IMR-90 (cell line): ENCODE measurements around the gene SLC2A11. TPM values are rescaled to one million over a fixed set of nuclear protein-coding genes. Genes with fewer than 3 reads are reported as not detected.

ENCODE experiments used
- ATAC-seq: fragments of 200-7000 bp; cut with Tn5 transposase; 2 replicates; pipeline ENCODE4 v1.9.1; 2020; ENCODE audit warnings: low read depth, mild to moderate bottlenecking, moderate library complexity
- BruUV-seq: library from RNA; stranded (reverse); fragments of 400-500 nt; replicated peaks from 2 replicates; lab custom pipeline; 2021; lab: Mats Ljungman, UMichigan
- CTCF ChIA-PET: fragments of 300-600 bp; formaldehyde crosslinking; extraction: SDS; loops from one replicate; lab custom pipeline; 2021; ENCODE audit warnings: antibody characterized with exemption; lab: Yijun Ruan, JAX
- POLR2A ChIA-PET: fragments of 300-600 bp; sonication (Branson Sonifier 250); formaldehyde crosslinking; loops from one replicate; lab custom pipeline; 2022; ENCODE audit warnings: antibody characterized with exemption; ENCODE audit not compliant: unreplicated experiment; lab: Charles Lee
- DNase-seq: peaks from one replicate; pipeline ENCODE4 v3.0.0; 2013
- H2AFZ ChIP-seq: replicated peaks from 2 replicates; pipeline ENCODE3; 2013; ENCODE audit warnings: low read length, mild to moderate bottlenecking; ENCODE audit not compliant: poor library complexity
- H2AK5ac ChIP-seq: 2 replicates; pipeline ENCODE4 v1.6.1; 2013; ENCODE audit warnings: low read depth, low read length, inconsistent platforms
- H2AK9ac ChIP-seq: replicated peaks from 2 replicates; pipeline ENCODE3; 2013; ENCODE audit warnings: mild to moderate bottlenecking, low read depth, low read length, moderate library complexity; ENCODE audit not compliant: poor library complexity
- H2BK120ac ChIP-seq: 2 replicates; pipeline ENCODE4 v1.6.1; 2013; ENCODE audit warnings: low read depth, low read length, inconsistent platforms
- H2BK15ac ChIP-seq: 3 replicates; pipeline ENCODE4 v1.6.1; 2013; ENCODE audit warnings: low read depth, low read length, inconsistent platforms
- H2BK20ac ChIP-seq: 2 replicates; pipeline ENCODE4 v1.6.1; 2013; ENCODE audit warnings: low read depth, mild to moderate bottlenecking, inconsistent platforms, low read length, moderate library complexity
- H2BK5ac ChIP-seq: 2 replicates; pipeline ENCODE4 v1.6.1; 2013; ENCODE audit warnings: mild to moderate bottlenecking, low read depth, low read length, inconsistent platforms; ENCODE audit not compliant: poor library complexity, severe bottlenecking
- H3K14ac ChIP-seq: replicated peaks from 2 replicates; pipeline ENCODE4 v1.6.1; 2013; ENCODE audit warnings: low read depth, low read length, inconsistent platforms
- H3K18ac ChIP-seq: 2 replicates; pipeline ENCODE4 v1.6.1; 2013; ENCODE audit warnings: low read depth, low read length, control low read depth
- H3K23ac ChIP-seq: 2 replicates; pipeline ENCODE4 v1.6.1; 2013; ENCODE audit warnings: low read depth, low read length, inconsistent platforms
- H3K27ac ChIP-seq: 2 replicates; pipeline ENCODE4 v1.5.1; 2013; ENCODE audit warnings: mild to moderate bottlenecking, control low read depth, low read length; ENCODE audit not compliant: insufficient read depth
- H3K27me3 ChIP-seq: 2 replicates; pipeline ENCODE4 v1.6.1; 2013; ENCODE audit warnings: low read length; ENCODE audit not compliant: control insufficient read depth, insufficient read depth
- H3K36me3 ChIP-seq: 2 replicates; pipeline ENCODE4 v1.6.1; 2013; ENCODE audit warnings: low read length, mixed read lengths; ENCODE audit not compliant: control insufficient read depth, insufficient read depth
- H3K4ac ChIP-seq: 2 replicates; pipeline ENCODE4 v1.6.1; 2013; ENCODE audit warnings: low read depth, low read length, inconsistent platforms
- H3K4me1 ChIP-seq: 2 replicates; pipeline ENCODE4 v1.6.1; 2013; ENCODE audit warnings: low read length, mixed read lengths; ENCODE audit not compliant: control insufficient read depth, insufficient read depth
- H3K4me2 ChIP-seq: 2 replicates; pipeline ENCODE4 v1.6.1; 2013; ENCODE audit warnings: low read depth, mild to moderate bottlenecking, control low read depth, low read length, moderate library complexity
- H3K4me3 ChIP-seq: 2 replicates; pipeline ENCODE4 v1.5.1; 2013; ENCODE audit warnings: low read depth, mild to moderate bottlenecking, control low read depth, low read length, moderate library complexity; ENCODE audit not compliant: insufficient read depth
- H3K56ac ChIP-seq: 2 replicates; pipeline ENCODE4 v1.6.1; 2013; ENCODE audit warnings: low read length, inconsistent platforms; ENCODE audit not compliant: insufficient read depth; ENCODE audit errors: extremely low read depth
- H3K79me1 ChIP-seq, 2 experiments: 2 replicates each; pipeline ENCODE4 v1.6.1; 2013; ENCODE audit warnings: low read length in 2 of 2, inconsistent platforms in 1 of 2, low read depth in 1 of 2
- H3K9ac ChIP-seq: 2 replicates; pipeline ENCODE4 v1.6.1; 2013; ENCODE audit warnings: low read depth, low read length, control low read depth
- H3K9me1 ChIP-seq: 2 replicates; pipeline ENCODE4 v1.6.1; 2013; ENCODE audit warnings: low read length, inconsistent platforms; ENCODE audit not compliant: insufficient read depth
- H3K9me3 ChIP-seq: 2 replicates; pipeline ENCODE4 v1.6.1; 2013; ENCODE audit warnings: low read length; ENCODE audit not compliant: control insufficient read depth, insufficient read depth
- H4K20me1 ChIP-seq: 2 replicates; pipeline ENCODE4 v1.6.1; 2013; ENCODE audit warnings: low read length, inconsistent platforms; ENCODE audit not compliant: insufficient read depth
- H4K5ac ChIP-seq: 2 replicates; pipeline ENCODE4 v1.6.1; 2013; ENCODE audit warnings: mild to moderate bottlenecking, low read depth, low read length, control low read depth
- H4K8ac ChIP-seq, 2 experiments: 2 replicates each; pipeline ENCODE4 v1.6.1; 2013; ENCODE audit warnings: low read depth in 2 of 2, low read length in 2 of 2, control low read depth in 1 of 2, inconsistent platforms in 1 of 2
- H4K91ac ChIP-seq: 2 replicates; pipeline ENCODE4 v1.6.1; 2013; ENCODE audit warnings: low read depth, low read length, inconsistent platforms; ENCODE audit not compliant: insufficient read depth
- CEBPB ChIP-seq: IDR thresholded peaks from 2 replicates; pipeline ENCODE4 v1.6.1; 2012; ENCODE audit warnings: low read depth, low read length, improper control_type of control experiment
- CHD1 ChIP-seq: IDR thresholded peaks from 2 replicates; pipeline ENCODE4 v1.6.1; 2012; ENCODE audit warnings: low read depth, low read length, improper control_type of control experiment
- CTCF ChIP-seq: conservative IDR thresholded peaks from 2 replicates; pipeline ENCODE4 v1.5.1; 2012; ENCODE audit warnings: mild to moderate bottlenecking, low read depth, low read length, improper control_type of control experiment
- FOS ChIP-seq: fragments of 150-350 bp; IDR thresholded peaks from 2 replicates; pipeline ENCODE4 v1.6.1; 2016; ENCODE audit warnings: low read depth, low read length
- MAFK ChIP-seq: IDR thresholded peaks from 2 replicates; pipeline ENCODE4 v1.6.1; 2012; ENCODE audit warnings: low read depth, low read length, improper control_type of control experiment
- MAZ ChIP-seq: IDR thresholded peaks from 2 replicates; pipeline ENCODE4 v1.6.1; 2012; ENCODE audit warnings: low read depth, mild to moderate bottlenecking, low read length, improper control_type of control experiment, moderate library complexity, borderline replicate concordance
- MXI1 ChIP-seq: IDR thresholded peaks from 2 replicates; pipeline ENCODE4 v1.6.1; 2012; ENCODE audit warnings: low read depth, mild to moderate bottlenecking, low read length, moderate library complexity, borderline replicate concordance
- NFE2L2 ChIP-seq: fragments of 150-350 bp; IDR thresholded peaks from 2 replicates; pipeline ENCODE4 v1.6.1; 2016; ENCODE audit warnings: low read depth, mild to moderate bottlenecking, low read length
- POLR2A ChIP-seq: IDR thresholded peaks from 2 replicates; pipeline ENCODE4 v1.6.1; 2012; ENCODE audit warnings: mild to moderate bottlenecking, low read depth, low read length
- RCOR1 ChIP-seq: IDR thresholded peaks from 2 replicates; pipeline ENCODE4 v1.6.1; 2012; ENCODE audit warnings: mild to moderate bottlenecking, low read length, improper control_type of control experiment; ENCODE audit not compliant: insufficient replicate concordance
- RFX5 ChIP-seq: IDR thresholded peaks from 2 replicates; pipeline ENCODE4 v1.8.0; 2012; ENCODE audit warnings: low read depth, mild to moderate bottlenecking, low read length, moderate library complexity
- SMC3 ChIP-seq: fragments of 150-350 bp; IDR thresholded peaks from 2 replicates; pipeline ENCODE4 v1.6.1; 2016; ENCODE audit warnings: low read depth, mild to moderate bottlenecking, antibody characterized with exemption, low read length, moderate library complexity
- USF2 ChIP-seq: fragments of 150-350 bp; IDR thresholded peaks from 2 replicates; pipeline ENCODE4 v1.6.1; 2017; ENCODE audit warnings: mild to moderate bottlenecking, antibody characterized with exemption, low read length, low read depth
- WGBS, 2 experiments: methylation state at CpG; one replicate each; pipeline versions ENCODE4 v1.1.5 to v1.1.7; 2013; ENCODE audit warnings: missing lambda C conversion rate in 2 of 2; ENCODE audit not compliant: insufficient read length in 1 of 2; ENCODE audit errors: extremely low coverage in 2 of 2; 5-methylcytosine and 5-hydroxymethylcytosine counted together
- dilution Hi-C: fragments of 300-500 bp; cut with HindIII; formaldehyde crosslinking; loops from one replicate; pipeline ENCODE4 v1.14.3; 2018; ENCODE audit warnings: low sequenced_read_pairs; ENCODE audit not compliant: unreplicated experiment
- in situ Hi-C: fragments of 300-500 bp; cut with MboI; formaldehyde crosslinking; loops from 3 replicates; pipeline ENCODE4 v1.14.3; 2019; ENCODE audit warnings: low sequenced_read_pairs, inconsistent platforms, mixed read lengths
- intact Hi-C: fragments of 100-400 bp; cut with micrococcal nuclease; formaldehyde crosslinking; loops from 2 replicates; pipeline ENCODE4 v1.10.0; 2022
- polyA plus RNA-seq, 3 experiments: library from polyadenylated mRNA; depleted of rRNA; stranded (reverse); fragments of >200 nt; gene quantifications; 2 replicates each; pipeline ENCODE4 v1.2.3, GENCODE V29; 2012; ENCODE audit warnings: low replicate concordance in 1 of 3
- total RNA-seq: library from RNA; depleted of rRNA; stranded (reverse); fragments of >200 nt; gene quantifications from 2 replicates; pipeline ENCODE4 v1.2.3, GENCODE V29; 2012
- TF ChIP-seq, protein P1 (sequence below): fragments of 150-350 bp; IDR thresholded peaks from 2 replicates; pipeline ENCODE4 v1.6.1; 2016; ENCODE audit warnings: low read depth, mild to moderate bottlenecking, low read length, moderate library complexity, borderline replicate concordance

Gene SLC2A11
- total and polyA plus RNA-seq, 2 of the 4 experiments (the other 2 are of a cell fraction) = 3.2 to 8.7 TPM

DNA sequence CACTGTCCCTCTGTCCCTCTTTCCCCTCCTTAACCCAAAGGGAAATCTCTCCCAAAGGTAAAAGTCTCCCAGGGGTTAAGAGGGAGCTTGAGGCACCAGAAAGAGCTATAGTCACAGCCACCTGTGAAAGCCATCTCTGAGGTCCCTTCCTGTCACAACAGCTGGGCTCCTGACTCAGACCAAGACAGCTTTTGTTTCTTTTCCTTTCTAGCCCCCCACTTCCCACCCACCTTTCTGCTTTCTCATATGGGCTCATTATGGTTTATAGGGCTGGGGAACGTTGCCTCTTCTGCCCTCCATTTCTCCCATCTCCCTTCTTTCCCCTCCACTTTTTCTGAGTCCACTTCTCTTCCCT lies 55.6 kb downstream of the SLC2A11 start:
- H3K14ac ChIP-seq = peak overlapping the region; percentile 100
- no peaks in the 10 kb centered on the region for H3K27me3 ChIP-seq
- intact Hi-C loops (no loop called here), dilution Hi-C loops (no loop called here), in situ Hi-C loops (no loop called here)
- peak overlapping the region; percentile 98 for H2AFZ ChIP-seq
- H3K9ac ChIP-seq = peak overlapping the region; percentile 69
- H3K36me3 ChIP-seq = no peaks in the 10 kb centered on the region
- BruUV-seq = no TSS peak
- peaks cover 0 to 8% of the 10 kb centered on the region in 2 experiments; a peak in 2 of 4 replicates for H3K79me1 ChIP-seq
- peak overlapping the region; percentile 93 for H3K23ac ChIP-seq
- H4K8ac ChIP-seq = peak overlapping the region; percentile 93 to 99
- peak overlapping the region; percentile 98 for H3K4ac ChIP-seq
- peak overlapping the region; percentile 78 for H2BK120ac ChIP-seq
- no peaks in the 10 kb centered on the region; the same call in 1 of the 2 replicates for H3K9me1 ChIP-seq
- CTCF ChIA-PET = interaction anchor here (0.6 kb wide), 1 partner anchor 160 kb away, joined by 3 read pairs; no protein-coding TSS in a partner anchor
- DNase-seq (no peak), ATAC-seq (no peak)
- peak overlapping the region; percentile 68 for H3K27ac ChIP-seq
- POLR2A ChIA-PET = interaction anchor here (1.1 kb wide), 1 partner anchor 19 kb away, joined by 7 read pairs; the partner anchor contains the start of gene MIF
- H3K4me2 ChIP-seq = peak overlapping the region; percentile 70
- peak overlapping the region; percentile 35 for H3K18ac ChIP-seq
- peak overlapping the region; percentile 86 for H2AK5ac ChIP-seq
- peak overlapping the region; percentile 64 for H4K5ac ChIP-seq
- H2BK5ac ChIP-seq = peak overlapping the region; percentile 63
- no peaks in the 10 kb centered on the region for H3K9me3 ChIP-seq
- peak overlapping the region; percentile 57 for H3K56ac ChIP-seq
- peaks cover 3% of the 10 kb centered on the region; the same call in 1 of the 2 replicates for H3K4me1 ChIP-seq
- no peaks in the 10 kb centered on the region for H4K20me1 ChIP-seq
- no CpG with 5 or more reads among the region's 1 CpG for WGBS, 2 experiments
- peak overlapping the region; percentile 23; the same call in 1 of the 3 replicates for H2BK15ac ChIP-seq
- peak overlapping the region; percentile 97 for H2AK9ac ChIP-seq
- peak overlapping the region; percentile 47 for H3K4me3 ChIP-seq
- TF ChIP-seq FOS (no peak), RCOR1 (no peak), POLR2A (no peak), SMC3 (no peak), MXI1 (no peak), CHD1 (no peak), USF2 (no peak), MAZ (no peak), RFX5 (no peak), CEBPB (no peak), NFE2L2 (no peak), CTCF (no peak), MAFK (no peak)
- TF ChIP-seq, protein P1, sequence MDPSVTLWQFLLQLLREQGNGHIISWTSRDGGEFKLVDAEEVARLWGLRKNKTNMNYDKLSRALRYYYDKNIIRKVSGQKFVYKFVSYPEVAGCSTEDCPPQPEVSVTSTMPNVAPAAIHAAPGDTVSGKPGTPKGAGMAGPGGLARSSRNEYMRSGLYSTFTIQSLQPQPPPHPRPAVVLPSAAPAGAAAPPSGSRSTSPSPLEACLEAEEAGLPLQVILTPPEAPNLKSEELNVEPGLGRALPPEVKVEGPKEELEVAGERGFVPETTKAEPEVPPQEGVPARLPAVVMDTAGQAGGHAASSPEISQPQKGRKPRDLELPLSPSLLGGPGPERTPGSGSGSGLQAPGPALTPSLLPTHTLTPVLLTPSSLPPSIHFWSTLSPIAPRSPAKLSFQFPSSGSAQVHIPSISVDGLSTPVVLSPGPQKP = no peak
- no peak overlapping the region for H2BK20ac ChIP-seq
- peak overlapping the region; percentile 95 for H4K91ac ChIP-seq
